Measurements from ENCODE around the gene SOCS3. TPM values are rescaled to one million over a fixed set of nuclear protein-coding genes. Genes with fewer than 3 reads are reported as not detected.
"Not testable (repeated sequence)": the region's sequence is repeated elsewhere in the genome, so short reads cannot be mapped to it uniquely, and the experiment has no call there.

SOCS3 gene
- total RNA-seq, 1 donor from 2014 or later, result 11.1 TPM

GRCh38 chr17:78341559-78342448, 18.1 kb downstream of the SOCS3 start:
- DNase-seq, result peak; percentile 92
- peak; percentile 75 for ATAC-seq
- intact Hi-C loops (cut with micrococcal nuclease), result no loop called here

- ATAC-seq (no peak), DNase-seq (no peak)
- intact Hi-C loops (cut with micrococcal nuclease), result no loop called here
Measured at GRCh38 chr17:78340183-78340955, 19.5 kb downstream of the SOCS3 start.

- ATAC-seq (no peak), DNase-seq (no peak)
- intact Hi-C loops (cut with micrococcal nuclease), result no loop called here
Measured at GRCh38 chr17:78338486-78339259, 21.2 kb downstream of the SOCS3 start.

GRCh38 chr17:78337244-78338109, 22.4 kb downstream of the SOCS3 start:
- no peak for DNase-seq
- ATAC-seq, result no peak
- intact Hi-C loops (cut with micrococcal nuclease), result no loop called here

GRCh38 chr17:78335209-78335608, 24.7 kb downstream of the SOCS3 start:
- intact Hi-C loops (cut with micrococcal nuclease), result no loop called here
- DNase-seq (no peak), ATAC-seq (no peak)

GRCh38 chr17:78332991-78333390, 26.9 kb downstream of the SOCS3 start:
- ATAC-seq (no peak), DNase-seq (no peak)
- intact Hi-C loops (cut with micrococcal nuclease), result no loop called here

GRCh38 chr17:78331355-78331754, 28.5 kb downstream of the SOCS3 start:
- intact Hi-C loops (cut with micrococcal nuclease); ATAC-seq; DNase-seq: not testable (repeated sequence)

GRCh38 chr17:78330570-78331224, 29.2 kb downstream of the SOCS3 start:
- no peak for DNase-seq
- intact Hi-C loops (cut with micrococcal nuclease), result no loop called here
- peak; percentile 86 for ATAC-seq

- intact Hi-C loops (cut with micrococcal nuclease), result no loop called here
- DNase-seq, result no peak
- ATAC-seq, result no peak
Measured at GRCh38 chr17:78329263-78330059, 30.4 kb downstream of the SOCS3 start.

GRCh38 chr17:78327880-78328279, 32.0 kb downstream of the SOCS3 start:
- DNase-seq, result no peak
- intact Hi-C loops (cut with micrococcal nuclease), result no loop called here
- no peak for ATAC-seq

- intact Hi-C loops (cut with micrococcal nuclease), result no loop called here
- ATAC-seq, result peak; percentile 62
- peak; percentile 83 for DNase-seq
Measured at GRCh38 chr17:78325076-78325687, 34.7 kb downstream of the SOCS3 start.

GRCh38 chr17:78324391-78325075, 35.3 kb downstream of the SOCS3 start:
- intact Hi-C loops (cut with micrococcal nuclease), result no loop called here

GRCh38 chr17:78323826-78324390, 36.0 kb downstream of the SOCS3 start:
- no peak for DNase-seq
- intact Hi-C loops (cut with micrococcal nuclease), result no loop called here

More at GRCh38 chr17:78324391-78325075, 35.3 kb downstream of the SOCS3 start:
- DNase-seq (peak; percentile 92), ATAC-seq (peak; percentile 87)

GRCh38 chr17:78322858-78323455, 36.9 kb downstream of the SOCS3 start:
- ATAC-seq (peak; percentile 71), DNase-seq (peak; percentile 88)
- intact Hi-C loops (cut with micrococcal nuclease), result no loop called here

More at GRCh38 chr17:78323826-78324390, 36.0 kb downstream of the SOCS3 start:
- ATAC-seq, result no peak

- DNase-seq, result peak; percentile 52
Measured at GRCh38 chr17:78322327-78322857, 37.5 kb downstream of the SOCS3 start.

More at GRCh38 chr17:78322327-78322857, 37.5 kb downstream of the SOCS3 start:
- ATAC-seq, result no peak
- intact Hi-C loops (cut with micrococcal nuclease), result no loop called here
